H1 (cell line): Measurements from ENCODE around the gene PDHX. TPM values are rescaled to one million over a fixed set of nuclear protein-coding genes. Genes with fewer than 3 reads are reported as not detected.

ENCODE experiments used
- CTCF ChIA-PET: fragments of 300-600 bp; sonication (Branson Sonifier 250); formaldehyde crosslinking; loops from one replicate; lab custom pipeline; 2021; ENCODE audit not compliant: partially characterized antibody; lab: Charles Lee
- POLR2A ChIA-PET: fragments of 300-600 bp; sonication (Branson Sonifier 250); formaldehyde crosslinking; loops from one replicate; lab custom pipeline; 2021; ENCODE audit warnings: inconsistent platforms; ENCODE audit not compliant: partially characterized antibody; lab: Charles Lee
- DNase-seq, 2 experiments: peaks; one replicate each; pipeline versions ENCODE4 v3.0.0 to v3.0.0-alpha.2; 2010 to 2022; ENCODE audit warnings: low spot score in 2 of 2, low read depth in 1 of 2, mixed read lengths in 1 of 2
- FAIRE-seq: peaks from 2 replicates; lab custom pipeline; 2011; peaks lifted over from hg19 to GRCh38; lab: Jason Lieb, UNC
- H2AFZ ChIP-seq: 2 replicates; pipeline ENCODE4 v1.8.1; 2012; ENCODE audit warnings: low read length, inconsistent platforms
- H2AK5ac ChIP-seq: 2 replicates; pipeline ENCODE4 v1.6.1; 2013; ENCODE audit warnings: low read depth, low read length
- H2BK120ac ChIP-seq: replicated peaks from 2 replicates; pipeline ENCODE3; 2013; ENCODE audit warnings: low read depth, low read length, inconsistent platforms
- H2BK12ac ChIP-seq: 2 replicates; pipeline ENCODE4 v1.6.1; 2013; ENCODE audit warnings: low read depth, low read length
- H2BK15ac ChIP-seq: 2 replicates; pipeline ENCODE4 v1.6.1; 2013; ENCODE audit warnings: low read length
- H2BK20ac ChIP-seq: 2 replicates; pipeline ENCODE4 v1.6.1; 2013; ENCODE audit warnings: low read length
- H2BK5ac ChIP-seq: 2 replicates; pipeline ENCODE4 v1.6.1; 2013; ENCODE audit warnings: low read depth, low read length
- H3K14ac ChIP-seq: 2 replicates; pipeline ENCODE4 v1.6.1; 2013; ENCODE audit warnings: inconsistent platforms; ENCODE audit not compliant: insufficient read length
- H3K18ac ChIP-seq: 2 replicates; pipeline ENCODE4 v1.6.1; 2013; ENCODE audit warnings: low read length; ENCODE audit errors: extremely low read depth
- H3K23ac ChIP-seq: 2 replicates; pipeline ENCODE4 v1.6.1; 2013; ENCODE audit warnings: inconsistent platforms; ENCODE audit not compliant: insufficient read length
- H3K23me2 ChIP-seq: 2 replicates; pipeline ENCODE4 v1.6.1; 2013; ENCODE audit warnings: low read depth, low read length
- H3K27ac ChIP-seq: 2 replicates; pipeline ENCODE4 v1.6.1; 2011; ENCODE audit warnings: low read depth, low read length, inconsistent platforms
- H3K27me3 ChIP-seq, 4 experiments: replicated peaks in 1 of 4; 1 replicate in 1 of 4; 2 replicates in 3 of 4; pipeline versions ENCODE4 v1.6.1 to v1.8.1; 2011 to 2013; ENCODE audit warnings: low read length in 3 of 4, mild to moderate bottlenecking in 3 of 4, inconsistent platforms in 2 of 4, mixed read lengths in 2 of 4, moderate library complexity in 1 of 4; ENCODE audit not compliant: control insufficient read depth in 3 of 4, insufficient read depth in 3 of 4; ENCODE audit errors: extremely low read depth in 1 of 4
- H3K36me3 ChIP-seq, 4 experiments: 2 replicates each; pipeline versions ENCODE4 v1.6.1 to v1.8.1; 2011 to 2013; ENCODE audit warnings: mild to moderate bottlenecking in 4 of 4, low read length in 3 of 4, moderate library complexity in 2 of 4, control low read depth in 1 of 4, inconsistent platforms in 1 of 4; ENCODE audit not compliant: insufficient read depth in 4 of 4, control insufficient read depth in 2 of 4
- H3K4ac ChIP-seq: replicated peaks from 2 replicates; pipeline ENCODE3; 2013; ENCODE audit warnings: low read length, low read depth, mixed read lengths, inconsistent platforms; ENCODE audit not compliant: insufficient read length
- H3K4me1 ChIP-seq, 4 experiments: replicated peaks in 1 of 4; 1 replicate in 1 of 4; 2 replicates in 3 of 4; pipeline versions ENCODE4 v1.6.1 to v1.8.1; 2011 to 2013; ENCODE audit warnings: low read length in 3 of 4, inconsistent platforms in 2 of 4, mixed read lengths in 1 of 4; ENCODE audit not compliant: insufficient read depth in 4 of 4, control insufficient read depth in 3 of 4
- H3K4me2 ChIP-seq, 2 experiments: 2 replicates each; pipeline versions ENCODE4 v1.6.1 to v1.8.1; 2011 to 2013; ENCODE audit warnings: low read depth in 2 of 2, low read length in 2 of 2, control low read depth in 1 of 2, inconsistent platforms in 1 of 2, mild to moderate bottlenecking in 1 of 2; ENCODE audit not compliant: insufficient read depth in 1 of 2
- H3K4me3 ChIP-seq, 4 experiments: fragments of 200-600, 300-600 bp in 1 of 4; sonication (generic), shearing (Covaris generic), sonication (Bioruptor Twin) in 1 of 4; 2 replicates each; pipeline versions ENCODE4 v1.5.1 to v1.8.1; 2011 to 2016; ENCODE audit warnings: low read length in 4 of 4, low read depth in 3 of 4, control low read depth in 2 of 4, inconsistent platforms in 2 of 4, mild to moderate bottlenecking in 2 of 4, mixed read lengths in 1 of 4, moderate library complexity in 1 of 4; ENCODE audit not compliant: insufficient read depth in 2 of 4; ENCODE audit errors: extremely low read depth in 1 of 4
- H3K56ac ChIP-seq: replicated peaks from 2 replicates; pipeline ENCODE3; 2013; ENCODE audit warnings: low read depth, mild to moderate bottlenecking, mixed read lengths, low read length, inconsistent platforms; ENCODE audit not compliant: insufficient read length
- H3K79me1 ChIP-seq: 2 replicates; pipeline ENCODE4 v1.6.1; 2013; ENCODE audit warnings: low read depth, low read length, control low read depth
- H3K79me2 ChIP-seq, 2 experiments: 2 replicates each; pipeline versions ENCODE4 v1.6.1 to v1.8.1; 2012 to 2013; ENCODE audit warnings: low read length in 2 of 2, mild to moderate bottlenecking in 2 of 2, inconsistent platforms in 1 of 2; ENCODE audit not compliant: insufficient read depth in 2 of 2, control insufficient read depth in 1 of 2
- H3K9ac ChIP-seq, 4 experiments: replicated peaks in 1 of 4; 1 replicate in 1 of 4; 2 replicates in 3 of 4; pipeline versions ENCODE4 v1.6.1 to v1.8.1; 2011 to 2013; ENCODE audit warnings: low read depth in 3 of 4, low read length in 3 of 4, control low read depth in 2 of 4, mild to moderate bottlenecking in 2 of 4, moderate library complexity in 2 of 4, inconsistent platforms in 1 of 4; ENCODE audit errors: extremely low read depth in 1 of 4
- H3K9me3 ChIP-seq, 2 experiments: 2 replicates each; pipeline versions ENCODE4 v1.6.1 to v1.8.1; 2012 to 2013; ENCODE audit warnings: mild to moderate bottlenecking in 2 of 2, moderate library complexity in 2 of 2, control low read depth in 1 of 2, inconsistent platforms in 1 of 2, low read depth in 1 of 2, low read length in 1 of 2, mixed read lengths in 1 of 2; ENCODE audit not compliant: insufficient read depth in 2 of 2
- H4K20me1 ChIP-seq, 2 experiments: replicated peaks in 1 of 2; 2 replicates each; pipeline versions ENCODE3 to v1.8.1; 2011 to 2013; ENCODE audit warnings: inconsistent platforms in 2 of 2, low read length in 2 of 2, mild to moderate bottlenecking in 1 of 2; ENCODE audit not compliant: insufficient read depth in 2 of 2, control insufficient read depth in 1 of 2
- H4K5ac ChIP-seq: 2 replicates; pipeline ENCODE4 v1.6.1; 2013; ENCODE audit warnings: low read length, low read depth, mixed read lengths, inconsistent platforms; ENCODE audit not compliant: insufficient read length
- H4K8ac ChIP-seq: 2 replicates; pipeline ENCODE4 v1.8.0; 2013; ENCODE audit warnings: mild to moderate bottlenecking, moderate library complexity, low read length, inconsistent platforms; ENCODE audit not compliant: insufficient read depth; ENCODE audit errors: extremely low read depth
- H4K91ac ChIP-seq: replicated peaks from 2 replicates; pipeline ENCODE3; 2013; ENCODE audit warnings: low read length, mixed read lengths, inconsistent platforms; ENCODE audit not compliant: insufficient read length
- CBX5 ChIP-seq: fragments of 300-800, 300-1000 bp; sonication (generic); IDR thresholded peaks from 2 replicates; pipeline ENCODE4 v1.7.1; 2016; ENCODE audit warnings: antibody characterized with exemption, low read length, low read depth
- EZH2 ChIP-seq: fragments of 200-600 bp; sonication (generic); IDR thresholded peaks from 2 replicates; pipeline ENCODE4 v1.7.1; 2012; ENCODE audit warnings: low read depth, mild to moderate bottlenecking, moderate library complexity, low read length, inconsistent platforms; ENCODE audit not compliant: severe bottlenecking
- KDM5A ChIP-seq: fragments of 200-600 bp; IDR thresholded peaks from 2 replicates; pipeline ENCODE4 v1.7.1; 2012; ENCODE audit warnings: mild to moderate bottlenecking, low read length, inconsistent platforms, mixed read lengths
- PHF8 ChIP-seq: fragments of 200-600 bp; sonication (generic); conservative IDR thresholded peaks from 2 replicates; pipeline ENCODE4 v1.7.1; 2012; ENCODE audit warnings: low read depth, mild to moderate bottlenecking, inconsistent platforms, low read length, moderate library complexity
- POLR2AphosphoS5 ChIP-seq: IDR thresholded peaks from 2 replicates; pipeline ENCODE4 v1.6.1; 2011; ENCODE audit warnings: low read depth, low read length
- RBBP5 ChIP-seq: IDR thresholded peaks from 2 replicates; pipeline ENCODE4 v1.7.1; 2012; ENCODE audit warnings: low read depth, mild to moderate bottlenecking, inconsistent platforms, low read length, moderate library complexity, borderline replicate concordance
- SIX5 ChIP-seq: IDR thresholded peaks from 2 replicates; pipeline ENCODE4 v1.6.1; 2011; ENCODE audit warnings: mild to moderate bottlenecking, low read depth, low read length
- YY1 ChIP-seq: IDR thresholded peaks from 2 replicates; pipeline ENCODE4 v1.6.1; 2011; ENCODE audit warnings: low read depth, mild to moderate bottlenecking, low read length
- WGBS, 2 experiments: shearing (Covaris generic) in 1 of 2; methylation state at CpG; one replicate each; pipeline versions ENCODE4 v1.1.6 to v1.1.7; 2013 to 2015; ENCODE audit warnings: low lambda C conversion rate in 2 of 2, mixed read lengths in 2 of 2, inconsistent platforms in 1 of 2, low coverage in 1 of 2, missing lambda C conversion rate in 1 of 2; ENCODE audit not compliant: insufficient replicate concordance in 2 of 2, insufficient coverage in 1 of 2, insufficient read length in 1 of 2; ENCODE audit errors: extremely low coverage in 1 of 2, missing lambda C conversion rate in 1 of 2; 5-methylcytosine and 5-hydroxymethylcytosine counted together
- polyA plus RNA-seq, 7 experiments: library from polyadenylated mRNA; depleted of rRNA in 3 of 7; stranded (reverse) in 5 of 7; unstranded in 2 of 7; fragments of >200 nt in 5 of 7; fragments of 200-250 nt in 2 of 7; gene quantifications; 1 replicate in 5 of 7; 2 replicates in 1 of 7; 4 replicates in 1 of 7; pipeline versions ENCODE4 v1.2.1 to v1.2.3, GENCODE V29; 2011 to 2013; ENCODE audit warnings: missing spikeins in 2 of 7, mixed read lengths in 2 of 7
- total RNA-seq: library from RNA; stranded (reverse); fragmentation: NEBNext Ultra II Directional; extraction: Animal tissue kit (Norgen Biotek cat#: 25700); gene quantifications from 2 replicates; pipeline ENCODE4 v1.2.1, GENCODE V29; 2021

Gene PDHX
- total and polyA plus RNA-seq, 2 of the 8 experiments (the other 6 are each of a cell fraction or from before 2014, with no cell fraction given) = 12.4 to 51.9 TPM

- Histone ChIP-seq H2BK20ac (no peak overlapping the region), H3K27ac (no peak overlapping the region), H4K8ac (no peak overlapping the region), H3K9ac (no peak overlapping the region), H2AFZ (no peak overlapping the region), H3K14ac (no peak overlapping the region), H3K4me1 (no peaks in the 10 kb centered on the region), H3K79me2 (peaks cover 0 to 8% of the 10 kb centered on the region in 2 experiments; a peak in 1 of 4 replicates), H3K4me3 (no peak overlapping the region), H2BK12ac (no peak overlapping the region), H3K36me3 (peaks cover 0 to 14% (median 0%) of the 10 kb centered on the region in 4 experiments; a peak in 2 of 8 replicates), H3K23ac (no peak overlapping the region), H3K27me3 (no peaks in the 10 kb centered on the region), H3K79me1 (no peaks in the 10 kb centered on the region), H2BK120ac (no peak overlapping the region), H3K4me2 (no peak overlapping the region), H2BK5ac (no peak overlapping the region), H2AK5ac (no peak overlapping the region), H2BK15ac (no peak overlapping the region), H4K5ac (no peak overlapping the region), H3K23me2 (no peaks in the 10 kb centered on the region), H3K4ac (no peak overlapping the region), H4K91ac (no peak overlapping the region), H3K9me3 (peaks cover 42 to 47% of the 10 kb centered on the region in 2 experiments), H3K56ac (no peak overlapping the region), H3K18ac (no peak overlapping the region), H4K20me1 (no peaks in the 10 kb centered on the region)
- TF ChIP-seq PHF8 (no peak), EZH2 (no peak), POLR2AphosphoS5 (no peak), KDM5A (no peak), YY1 (no peak), RBBP5 (no peak), SIX5 (no peak), CBX5 (no peak)
- POLR2A ChIA-PET = interaction anchor here (1.1 kb wide), 1 partner anchor 9 kb away, joined by 4 read pairs; no protein-coding TSS in a partner anchor
- WGBS, 2 experiments = 93% methylated on average over 3 of the region's 3 CpGs; no CpG with 5 or more reads in 1 of the 2 experiments
- CTCF ChIA-PET = interaction anchor here (0.7 to 3.5 kb wide), 6 partner anchors 11 to 405 kb away, joined by 3 to 12 read pairs (median 4); no protein-coding TSS in a partner anchor
- no peak for DNase-seq
- no peak for FAIRE-seq
Measured at GRCh38 chr11:34897171-34897870, 19.1 kb upstream of the PDHX start.
